GM21825 (cell line): ENCODE data around the gene FUT9.
"Not testable (repeated sequence)": the region's sequence is repeated elsewhere in the genome, so short reads cannot be mapped to it uniquely, and the experiment has no call there.

Experiments used
- ATAC-seq: cut with Tn5 transposase; IDR thresholded peaks from one replicate; pipeline ENCODE4 v1.9.1; 2021; ENCODE audit warnings: mild to moderate bottlenecking, moderate library complexity; ENCODE audit not compliant: unreplicated experiment

Gene FUT9

DNA sequence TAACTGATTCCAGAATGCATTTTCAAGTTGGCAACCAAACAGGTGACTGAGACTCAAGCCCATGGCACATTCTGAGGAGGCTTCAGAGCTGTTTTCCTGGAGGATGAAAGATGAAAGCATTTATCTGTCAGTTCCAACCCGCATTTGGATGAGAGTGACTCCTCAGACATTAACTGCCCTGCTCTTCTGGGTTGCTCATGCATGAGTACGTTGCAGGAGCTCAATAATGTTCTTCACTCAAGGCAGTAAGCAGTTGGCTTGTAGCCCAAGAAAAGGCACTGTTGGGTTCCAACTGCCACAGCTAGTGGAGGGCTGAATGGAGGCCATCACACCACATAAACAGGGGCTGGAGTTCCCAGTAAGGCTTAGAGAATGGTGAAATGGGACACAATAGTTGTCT, 155.3 kb downstream of the FUT9 start:
- ATAC-seq, result no peak

DNA sequence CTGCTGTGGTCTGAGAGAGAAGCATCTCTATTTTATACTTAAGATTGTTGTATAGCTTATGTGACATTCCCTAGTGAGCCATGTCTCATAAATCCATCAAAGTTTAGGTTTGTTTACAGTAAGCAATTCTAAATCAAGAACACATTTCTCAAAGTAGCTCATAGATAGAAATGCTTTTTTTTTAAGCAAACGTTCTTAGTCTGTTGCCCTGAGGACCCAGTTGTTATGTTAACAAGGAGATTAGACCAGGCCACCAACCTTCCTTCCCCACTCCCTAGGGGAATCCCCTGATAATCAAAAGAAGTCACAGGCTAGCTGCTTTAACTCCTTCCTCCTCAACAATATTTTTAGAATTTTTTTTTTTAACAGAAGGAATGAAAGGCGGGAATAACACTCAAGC, 169.0 kb downstream of the FUT9 start:
- no peak for ATAC-seq

DNA sequence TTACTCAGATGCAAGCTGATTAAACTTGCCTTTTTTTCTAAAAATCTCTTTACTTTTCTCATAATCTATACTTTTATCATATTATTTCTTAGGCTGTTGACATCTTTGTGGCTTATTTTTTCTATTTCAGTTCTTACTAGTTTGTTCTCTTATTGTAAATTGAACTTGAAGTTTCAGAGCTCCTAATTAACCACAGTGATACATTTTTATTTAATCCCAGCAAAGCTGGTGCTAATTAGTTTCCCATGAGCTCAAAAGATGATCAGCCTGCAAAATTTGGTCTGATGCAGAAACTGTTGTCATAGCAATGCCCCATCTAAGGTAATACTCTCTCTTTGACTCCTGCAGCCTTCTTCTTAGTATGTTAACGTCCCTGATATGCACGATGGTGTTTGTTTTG, 170.3 kb downstream of the FUT9 start:
- no peak for ATAC-seq

DNA sequence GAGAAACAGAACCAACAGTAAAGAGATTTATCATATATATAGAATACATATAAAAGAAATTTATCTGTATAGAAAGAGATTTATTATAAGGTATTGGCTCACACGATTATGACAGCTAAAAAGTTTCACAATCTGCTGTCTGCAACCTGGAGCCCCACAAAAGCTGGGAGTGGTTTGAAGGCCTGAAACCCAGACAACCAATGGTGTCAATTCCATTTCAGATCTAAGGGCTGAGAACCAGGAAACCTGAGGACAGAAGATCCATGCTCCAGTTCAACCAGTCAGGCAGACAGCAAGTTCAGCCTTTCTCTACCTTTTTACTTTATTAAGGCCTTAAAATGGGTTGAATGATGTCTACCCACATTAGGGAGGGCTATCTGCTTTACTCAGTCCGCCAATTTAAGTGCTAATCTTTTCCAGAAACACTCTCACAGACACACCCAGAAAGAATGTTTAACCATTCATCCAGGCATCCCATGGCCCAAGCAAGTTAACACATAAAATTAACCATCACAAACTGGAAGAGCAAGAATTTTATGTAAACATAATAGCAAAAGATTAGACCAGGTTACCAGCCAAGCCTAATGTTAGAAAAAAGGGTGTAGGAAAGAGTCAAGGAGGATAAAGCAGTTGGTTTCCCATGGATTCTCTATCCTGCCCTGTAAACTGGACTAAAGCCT, 170.9 kb downstream of the FUT9 start:
- ATAC-seq, result no peak

DNA sequence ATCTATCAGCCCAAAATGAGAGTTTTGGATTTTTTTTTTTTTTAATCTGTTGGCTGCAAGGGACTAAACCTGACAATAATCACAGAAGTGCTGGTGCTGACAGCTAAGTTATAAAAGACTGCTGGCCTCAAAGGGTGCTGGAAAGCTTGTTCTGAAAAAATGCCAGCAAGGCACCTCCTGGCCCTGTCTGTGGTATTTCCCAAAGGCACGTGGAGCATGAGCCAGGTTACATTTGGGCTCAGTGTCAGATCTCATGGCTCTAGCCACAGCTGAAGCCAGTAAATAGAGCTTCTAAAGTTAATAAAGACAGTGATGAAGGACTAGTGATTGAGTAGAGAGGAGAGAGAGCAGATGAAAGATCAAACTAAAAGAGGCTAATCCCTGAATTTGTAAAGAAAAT, 178.9 kb downstream of the FUT9 start:
- no peak for ATAC-seq

DNA sequence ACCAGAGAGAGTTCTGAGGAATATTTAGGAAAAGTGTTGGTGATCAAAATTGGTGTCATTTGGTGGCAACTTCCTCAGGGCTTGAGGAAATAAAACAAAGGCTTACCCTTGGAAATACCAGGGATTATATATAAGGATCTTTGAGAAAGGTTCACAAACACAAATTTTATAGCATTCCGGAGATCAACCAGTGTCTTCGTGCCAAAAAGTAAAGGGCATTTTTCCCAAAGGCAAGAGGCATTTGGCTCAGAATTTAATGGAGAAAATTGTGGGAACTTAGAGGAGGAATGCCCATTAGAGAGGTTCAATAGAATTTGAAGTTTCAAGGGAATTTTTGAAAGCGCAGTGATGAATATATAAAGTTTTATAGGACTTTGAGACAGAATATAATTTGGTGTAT, 179.5 kb downstream of the FUT9 start:
- ATAC-seq, result no peak

DNA sequence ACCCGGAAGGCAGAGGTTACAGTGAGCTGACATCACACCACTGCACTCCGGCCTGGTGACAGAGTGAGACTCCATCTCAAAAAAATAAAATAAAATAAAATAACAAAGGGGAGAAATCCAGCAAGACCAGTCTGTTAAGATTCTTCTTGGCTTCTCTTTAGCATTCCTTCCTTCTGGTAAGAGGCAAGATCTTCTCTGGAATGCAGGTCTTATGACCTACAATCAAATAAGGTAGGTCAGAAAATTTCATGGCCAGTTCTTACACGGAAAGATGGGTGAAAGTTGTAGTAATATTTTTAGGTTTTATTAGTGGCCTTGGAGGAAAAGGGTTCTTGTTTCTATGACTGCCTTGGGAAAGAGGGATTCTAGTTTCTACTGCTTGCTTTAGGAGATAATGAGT, 180.9 kb downstream of the FUT9 start:
- no peak for ATAC-seq

DNA sequence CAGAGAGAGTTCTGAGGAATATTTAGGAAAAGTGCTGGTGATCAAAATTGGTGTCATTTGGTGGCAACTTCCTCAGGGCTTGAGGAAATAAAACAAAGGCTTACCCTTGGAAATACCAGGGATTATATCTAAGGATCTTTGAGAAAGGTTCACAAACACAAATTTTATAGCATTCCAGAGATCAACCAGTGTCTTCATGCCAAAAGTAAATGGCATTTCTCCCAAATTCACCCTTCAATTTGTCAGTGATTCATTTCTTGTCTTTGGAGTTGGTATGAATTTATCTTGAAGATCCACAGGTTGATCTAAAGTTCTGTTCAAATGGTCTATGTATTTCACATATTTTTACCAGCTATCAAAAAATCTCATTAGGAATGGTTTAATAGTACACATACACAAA, 181.5 kb downstream of the FUT9 start:
- ATAC-seq, result no peak

DNA sequence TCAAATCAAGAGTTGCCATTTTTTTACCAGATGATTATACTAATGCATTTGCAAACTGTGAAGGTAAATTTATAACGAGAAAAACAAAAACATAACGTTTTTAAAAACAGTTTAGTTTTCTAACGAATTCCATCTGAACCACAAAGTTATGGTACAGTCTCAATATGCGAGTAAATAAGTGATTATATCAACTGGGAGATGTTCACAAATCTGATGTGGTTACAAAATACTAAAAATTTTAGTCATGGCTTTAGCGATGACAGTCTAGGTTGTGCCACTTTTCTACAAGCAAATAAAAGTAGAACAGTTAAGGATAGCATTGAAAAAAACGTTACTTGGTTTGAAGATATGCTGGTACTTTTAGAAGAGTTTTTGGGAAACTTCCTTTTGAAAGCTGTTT, 186.8 kb downstream of the FUT9 start:
- no peak for ATAC-seq

DNA sequence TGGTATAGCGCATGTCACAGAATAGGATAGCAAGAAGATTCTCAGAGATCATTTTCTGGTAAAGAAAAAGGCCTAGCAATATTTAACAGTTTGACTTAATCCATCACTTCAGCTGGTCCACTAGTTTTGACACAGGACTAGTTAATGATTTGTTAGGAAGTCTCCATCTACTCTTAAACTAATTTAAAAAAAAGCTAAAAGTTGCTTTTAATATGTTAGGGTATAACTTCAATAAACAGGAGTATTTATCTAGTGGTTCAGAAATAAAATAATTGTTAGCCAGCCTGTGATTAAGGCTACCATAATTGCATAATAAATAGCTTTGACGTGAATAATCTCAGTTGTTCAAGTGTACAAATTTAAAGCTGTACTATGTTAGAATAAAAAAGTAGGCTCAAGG, 195.6 kb downstream of the FUT9 start:
- ATAC-seq, result no peak

DNA sequence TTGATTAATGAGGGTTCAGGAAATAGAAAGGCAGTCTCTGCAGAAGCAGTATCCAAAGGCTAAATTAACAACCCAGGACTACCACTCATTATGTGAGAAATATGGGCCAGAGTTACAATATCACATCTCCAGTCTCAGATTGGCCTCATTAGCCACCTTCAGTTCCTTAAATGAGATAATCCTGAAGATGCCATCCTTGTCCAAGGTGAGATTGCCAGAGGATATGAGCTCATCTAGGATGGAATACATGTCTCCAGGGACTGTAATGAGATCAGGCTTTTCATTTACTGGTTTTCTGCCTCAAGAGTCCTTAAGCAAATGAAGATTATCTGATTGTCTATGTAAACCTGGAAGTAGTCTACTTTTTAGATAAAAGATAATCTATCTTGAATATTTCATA, 196.3 kb downstream of the FUT9 start:
- no peak for ATAC-seq

DNA sequence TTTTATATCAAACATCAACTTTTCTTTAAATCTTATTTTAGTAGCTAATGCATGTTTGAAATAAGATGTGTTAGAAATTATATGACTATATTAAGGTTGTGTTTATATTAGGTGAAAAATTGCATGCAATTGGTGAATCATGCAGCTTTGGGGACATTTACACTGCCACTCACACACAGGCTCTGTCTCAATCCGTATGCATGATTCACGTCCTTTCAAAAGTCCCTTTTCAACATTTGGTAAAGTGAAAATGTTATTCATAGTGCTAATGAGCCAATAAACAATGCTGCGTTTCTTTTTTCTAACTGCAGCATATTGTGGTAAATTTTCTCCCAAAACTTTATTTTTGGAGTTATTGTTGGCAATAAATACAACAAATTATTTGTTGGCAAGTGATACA, 198.0 kb downstream of the FUT9 start:
- no peak for ATAC-seq

DNA sequence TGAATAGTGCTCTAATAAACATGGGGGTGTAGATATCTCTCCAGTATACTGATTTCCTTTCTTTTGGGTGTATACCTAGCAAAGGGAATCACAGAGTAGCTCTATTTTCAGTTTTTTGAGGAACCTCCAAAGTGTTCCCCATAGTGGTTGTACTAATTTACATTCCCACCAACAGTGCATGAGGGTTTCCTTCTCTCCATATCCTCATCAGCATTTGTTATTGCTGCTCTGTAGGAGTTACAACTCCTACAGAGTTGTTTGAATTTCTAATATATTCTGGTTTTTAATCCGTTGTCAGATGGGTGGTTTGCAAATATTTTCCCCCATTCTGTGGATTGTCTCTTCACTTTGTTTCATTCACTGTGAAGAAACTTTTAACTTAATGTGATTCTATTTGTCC, 207.9 kb downstream of the FUT9 start:
- no peak for ATAC-seq

DNA sequence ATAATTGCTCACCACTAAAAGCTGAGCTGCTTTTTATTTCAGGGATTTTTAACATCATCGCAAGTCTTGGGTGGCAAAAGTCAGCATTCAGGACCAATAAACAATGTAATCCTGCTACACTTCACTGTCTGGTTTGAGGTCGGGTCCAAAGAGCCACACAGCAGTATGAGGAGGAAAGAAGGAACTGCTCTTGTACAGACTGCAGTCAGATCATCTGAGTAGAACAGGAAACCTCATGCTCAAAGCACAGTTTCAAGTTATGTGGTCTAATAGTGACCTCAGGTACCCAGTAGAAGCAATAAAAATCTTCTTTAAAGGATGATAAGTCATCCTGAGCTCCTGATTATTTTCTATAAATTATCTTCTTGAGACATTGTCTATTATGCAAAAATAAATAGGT, 211.4 kb downstream of the FUT9 start:
- no peak for ATAC-seq

DNA sequence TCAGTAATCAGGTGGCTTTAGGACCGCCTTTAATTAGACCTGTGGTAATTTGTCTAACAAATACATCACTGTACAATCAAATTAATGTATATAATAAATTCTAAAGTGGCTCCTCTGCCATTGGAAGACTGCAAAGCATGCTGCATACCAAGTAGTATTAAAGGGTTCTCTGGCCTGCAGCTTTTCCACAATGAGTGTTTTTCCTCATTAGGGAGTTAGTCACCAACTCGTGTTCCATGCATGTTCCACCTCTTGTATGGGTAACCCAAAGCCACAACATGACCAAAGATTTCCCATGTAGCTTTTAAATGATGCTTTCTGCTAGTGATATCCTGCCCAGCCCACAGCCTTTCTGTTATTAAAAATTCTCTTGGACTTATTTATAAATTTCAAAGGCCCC, 218.7 kb downstream of the FUT9 start:
- ATAC-seq, result no peak

DNA sequence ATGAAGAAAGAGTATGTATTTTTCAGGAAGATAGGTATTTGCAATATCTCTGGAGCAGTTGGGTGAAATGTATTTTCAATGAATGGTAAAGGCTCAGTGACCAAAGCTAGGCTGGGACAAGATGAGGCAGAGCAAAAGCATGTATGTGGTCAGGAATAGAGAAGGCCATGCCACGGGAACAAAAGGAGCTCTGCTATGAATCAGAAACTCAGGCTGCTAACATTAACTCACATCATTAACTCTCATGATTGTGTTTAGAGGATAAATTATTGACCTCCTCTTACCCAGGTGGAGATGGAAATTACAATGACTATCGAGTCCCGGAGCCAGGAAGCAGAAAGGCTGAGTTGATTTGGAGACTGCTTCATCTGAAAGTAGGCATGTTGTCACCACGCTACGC, 220.2 kb downstream of the FUT9 start:
- no peak for ATAC-seq

DNA sequence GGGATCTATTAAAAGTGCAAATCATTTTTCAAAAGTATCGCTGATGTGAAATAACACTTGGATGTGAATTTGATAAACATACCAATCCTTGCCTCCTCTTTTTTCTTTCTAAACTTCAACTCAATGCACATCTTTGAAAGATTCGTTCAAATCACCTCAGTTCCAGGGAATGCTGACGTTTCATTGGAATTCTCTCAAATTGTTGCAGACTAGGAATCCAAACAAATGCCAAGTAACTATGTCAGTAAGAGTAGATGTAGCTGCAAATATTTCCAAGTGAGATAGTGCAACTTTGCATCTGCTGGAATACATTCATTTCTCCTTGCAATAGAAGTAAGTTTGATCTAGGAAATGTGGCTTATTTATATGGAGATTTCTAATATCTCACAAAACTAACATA, 220.7 kb downstream of the FUT9 start:
- ATAC-seq, result no peak

DNA sequence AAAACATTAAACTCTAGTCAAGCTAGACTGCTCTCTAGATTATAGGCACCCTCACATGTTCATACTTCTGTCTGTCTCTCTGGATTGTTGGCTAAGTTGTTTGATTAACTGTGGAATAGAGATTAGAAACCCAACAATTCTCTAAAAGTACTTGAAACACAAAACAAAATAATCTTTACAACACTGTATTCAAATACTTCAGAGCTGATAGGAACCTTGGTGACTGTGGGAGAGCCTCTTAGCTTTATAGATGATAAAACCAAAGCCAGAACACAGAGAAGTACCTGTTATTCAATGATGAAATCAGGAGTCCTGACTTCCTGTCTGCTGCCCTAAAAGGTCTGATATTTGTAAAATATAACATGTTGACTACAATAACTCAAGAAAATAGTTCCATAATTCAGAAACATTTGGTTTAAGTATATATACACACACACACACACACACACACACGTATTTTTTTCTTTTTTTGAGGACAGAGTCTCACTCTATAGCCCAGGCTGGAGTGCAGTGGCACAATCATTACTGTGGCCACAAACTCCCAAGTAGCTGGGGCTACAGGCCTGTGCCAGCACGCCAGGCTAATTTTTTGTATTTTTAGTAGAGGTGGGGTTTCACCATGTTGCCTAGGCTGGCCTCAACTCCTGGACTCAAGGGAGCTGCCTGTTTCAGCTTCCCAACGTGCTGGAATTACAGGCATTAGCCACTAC, 222.0 kb downstream of the FUT9 start:
- ATAC-seq, result no peak

DNA sequence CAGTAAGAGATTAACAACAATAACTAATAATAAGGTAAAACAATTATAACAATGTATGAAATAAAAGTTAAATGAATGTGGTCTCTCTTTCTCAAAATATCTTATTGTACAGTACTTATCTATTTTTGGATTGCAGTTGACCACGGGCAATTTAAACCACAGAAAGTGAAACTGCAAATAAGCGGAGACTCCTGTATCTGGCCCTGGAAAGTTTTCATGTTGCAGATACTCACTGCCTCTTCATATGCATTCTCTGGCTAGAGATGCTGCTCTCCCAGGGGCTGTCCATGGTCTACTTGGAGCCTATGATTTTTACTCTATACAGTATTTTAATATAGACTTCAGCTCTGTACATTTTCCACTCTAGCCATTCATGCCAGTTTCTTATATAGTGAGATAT, 230.8 kb downstream of the FUT9 start:
- no peak for ATAC-seq

DNA sequence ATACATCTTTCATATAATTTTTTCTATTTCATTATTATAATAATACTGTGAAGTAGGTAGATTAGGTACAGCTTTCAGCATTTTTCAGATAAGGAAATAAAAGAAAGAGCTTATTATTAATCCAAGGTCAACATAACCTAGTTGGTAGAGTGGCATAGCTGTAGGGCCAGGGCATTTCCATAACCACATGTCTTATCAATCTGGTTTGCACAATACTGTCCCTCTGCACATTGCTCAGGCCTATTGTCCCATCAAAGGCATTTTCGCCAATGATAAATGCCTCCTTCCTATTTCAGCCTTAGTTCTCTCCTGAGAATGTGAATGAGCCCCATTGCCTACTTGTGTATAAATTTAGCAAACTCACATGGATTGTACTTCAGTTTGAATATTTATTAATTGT, 234.0 kb downstream of the FUT9 start:
- ATAC-seq, result no peak

DNA sequence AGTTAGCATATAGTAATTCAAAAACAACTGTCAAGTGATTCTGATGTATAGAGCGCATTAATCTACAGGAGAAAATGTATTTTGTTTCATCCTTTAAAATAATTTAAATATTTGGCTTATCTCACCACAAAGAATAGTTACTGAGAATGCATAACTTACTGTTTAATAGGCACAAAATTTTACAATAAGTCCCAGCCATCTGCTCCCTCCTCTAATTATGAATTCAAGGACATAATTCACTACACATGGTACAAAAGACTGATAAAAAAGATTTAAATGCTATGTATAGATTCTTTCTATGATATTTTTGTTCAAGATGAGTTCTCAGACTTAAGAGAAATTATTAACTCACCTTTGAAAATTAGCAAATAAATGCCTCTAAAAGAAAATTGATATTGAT, 242.0 kb downstream of the FUT9 start:
- no peak for ATAC-seq

DNA sequence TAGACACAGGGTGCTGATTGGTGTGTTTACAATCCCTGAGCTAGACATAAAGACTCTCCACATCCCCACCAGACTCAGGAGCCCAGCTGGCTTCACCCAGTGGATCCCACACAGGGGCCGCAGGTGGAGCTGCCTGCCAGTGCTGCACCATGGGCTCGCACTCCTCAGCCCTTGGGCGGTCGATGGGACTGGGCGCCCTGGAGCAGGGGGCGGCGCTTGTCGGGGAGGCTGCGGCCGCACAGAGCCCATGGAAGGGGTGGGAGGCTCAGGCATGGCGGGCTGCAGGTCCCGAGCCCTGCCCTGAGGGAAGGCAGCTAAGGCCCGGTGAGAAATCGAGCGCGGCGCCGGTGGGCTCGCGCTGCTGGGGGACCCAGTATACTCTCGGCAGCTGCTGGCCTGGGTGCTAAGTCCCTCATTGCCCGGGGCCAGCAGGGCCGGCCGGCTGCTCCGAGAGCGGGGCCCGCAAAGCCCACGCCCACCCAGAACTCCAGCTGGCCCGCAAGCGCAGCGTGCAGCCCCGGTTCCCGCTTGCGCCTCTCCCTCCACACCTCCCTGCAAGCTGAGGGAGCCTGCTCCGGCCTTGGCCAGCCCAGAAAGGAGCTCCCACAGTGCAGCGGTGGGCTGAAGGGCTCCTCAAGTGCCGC, 245.1 kb downstream of the FUT9 start:
- not testable (repeated sequence) for ATAC-seq
